ENCODE data around the gene ZNF277. TPM values are rescaled to one million over a fixed set of nuclear protein-coding genes. Genes with fewer than 3 reads are reported as not detected.

The ZNF277 gene
- total RNA-seq, 1 donor from 2014 or later, result 21.6 TPM

DNA sequence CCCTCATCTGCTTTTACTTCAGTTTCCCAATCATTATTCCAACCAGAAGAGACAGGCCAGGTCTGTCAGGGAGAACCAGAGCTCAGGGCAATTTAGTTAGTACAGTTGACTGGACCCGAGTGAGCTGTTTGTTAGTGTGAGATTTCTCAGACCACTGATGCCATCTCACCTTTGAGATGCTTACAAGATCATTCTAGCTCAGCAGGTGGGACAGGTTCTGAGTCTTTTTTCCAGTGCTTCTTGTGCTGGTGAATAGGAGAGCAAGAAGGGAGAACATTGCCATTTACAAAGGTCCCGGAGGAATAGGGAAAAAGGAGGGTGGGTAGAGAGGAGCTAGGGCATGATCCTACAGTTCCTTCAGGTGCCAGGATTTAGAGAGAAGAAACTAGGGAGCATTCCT lies 131.4 kb downstream of the ZNF277 start:
- Histone ChIP-seq H3K4me3 (no peak overlapping the region), H3K4me1 (no peaks in the 10 kb centered on the region), H3K27ac (no peak overlapping the region), H3K9me3 (no peaks in the 10 kb centered on the region), H3K36me3 (peaks cover 0 to 27% of the 10 kb centered on the region in 2 donors), H3K27me3 (no peaks in the 10 kb centered on the region)
- TF ChIP-seq, protein P1, sequence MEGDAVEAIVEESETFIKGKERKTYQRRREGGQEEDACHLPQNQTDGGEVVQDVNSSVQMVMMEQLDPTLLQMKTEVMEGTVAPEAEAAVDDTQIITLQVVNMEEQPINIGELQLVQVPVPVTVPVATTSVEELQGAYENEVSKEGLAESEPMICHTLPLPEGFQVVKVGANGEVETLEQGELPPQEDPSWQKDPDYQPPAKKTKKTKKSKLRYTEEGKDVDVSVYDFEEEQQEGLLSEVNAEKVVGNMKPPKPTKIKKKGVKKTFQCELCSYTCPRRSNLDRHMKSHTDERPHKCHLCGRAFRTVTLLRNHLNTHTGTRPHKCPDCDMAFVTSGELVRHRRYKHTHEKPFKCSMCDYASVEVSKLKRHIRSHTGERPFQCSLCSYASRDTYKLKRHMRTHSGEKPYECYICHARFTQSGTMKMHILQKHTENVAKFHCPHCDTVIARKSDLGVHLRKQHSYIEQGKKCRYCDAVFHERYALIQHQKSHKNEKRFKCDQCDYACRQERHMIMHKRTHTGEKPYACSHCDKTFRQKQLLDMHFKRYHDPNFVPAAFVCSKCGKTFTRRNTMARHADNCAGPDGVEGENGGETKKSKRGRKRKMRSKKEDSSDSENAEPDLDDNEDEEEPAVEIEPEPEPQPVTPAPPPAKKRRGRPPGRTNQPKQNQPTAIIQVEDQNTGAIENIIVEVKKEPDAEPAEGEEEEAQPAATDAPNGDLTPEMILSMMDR (IDR thresholded peaks at IDR 0.05), result no peak
- TF ChIP-seq POLR2A (IDR thresholded peaks at IDR 0.05) (no peak), POLR2AphosphoS5 (IDR thresholded peaks at IDR 0.05; ENCODE audit: insufficient read depth in 1 of 2, low read depth in 1 of 2) (no peak)
- intact Hi-C loops (cut with DNase I), result no loop called here
- no peak for DNase-seq (ENCODE audit: extremely low spot score in 2 of 2)

DNA sequence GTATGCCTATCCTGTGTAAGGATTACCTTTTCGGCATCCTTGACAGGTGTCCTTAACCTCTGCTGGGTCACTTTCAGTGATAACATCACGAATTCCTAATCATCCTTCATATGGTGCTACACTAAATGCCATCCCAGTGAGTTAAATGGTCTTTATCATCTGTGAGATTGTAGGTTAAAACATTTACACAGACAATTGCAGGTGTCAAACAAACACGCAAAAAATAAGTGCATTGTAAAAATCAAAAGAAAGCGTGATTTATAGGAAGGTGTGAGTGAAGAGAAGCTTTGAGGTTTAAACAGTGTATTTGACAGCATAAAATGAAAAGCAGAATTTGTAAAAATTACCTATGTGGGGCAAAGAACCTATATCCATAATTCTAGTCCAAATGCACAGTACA lies 132.3 kb downstream of the ZNF277 start:
- H3K36me3 ChIP-seq, result peaks cover 0 to 36% of the 10 kb centered on the region in 2 donors
- TF ChIP-seq POLR2A (IDR thresholded peaks at IDR 0.05), result no peak
- TF ChIP-seq, protein P1 (IDR thresholded peaks at IDR 0.05), result no peak
- no peak for TF ChIP-seq POLR2AphosphoS5 (IDR thresholded peaks at IDR 0.05; ENCODE audit: insufficient read depth in 1 of 2, low read depth in 1 of 2)
- intact Hi-C loops (cut with DNase I), result no loop called here
- H3K9me3 ChIP-seq, result no peaks in the 10 kb centered on the region
- H3K27ac ChIP-seq, result no peak overlapping the region
- no peaks in the 10 kb centered on the region for H3K27me3 ChIP-seq
- H3K4me1 ChIP-seq, result no peaks in the 10 kb centered on the region
- H3K4me3 ChIP-seq, result no peak overlapping the region
- no peak for DNase-seq (ENCODE audit: extremely low spot score in 2 of 2)

DNA sequence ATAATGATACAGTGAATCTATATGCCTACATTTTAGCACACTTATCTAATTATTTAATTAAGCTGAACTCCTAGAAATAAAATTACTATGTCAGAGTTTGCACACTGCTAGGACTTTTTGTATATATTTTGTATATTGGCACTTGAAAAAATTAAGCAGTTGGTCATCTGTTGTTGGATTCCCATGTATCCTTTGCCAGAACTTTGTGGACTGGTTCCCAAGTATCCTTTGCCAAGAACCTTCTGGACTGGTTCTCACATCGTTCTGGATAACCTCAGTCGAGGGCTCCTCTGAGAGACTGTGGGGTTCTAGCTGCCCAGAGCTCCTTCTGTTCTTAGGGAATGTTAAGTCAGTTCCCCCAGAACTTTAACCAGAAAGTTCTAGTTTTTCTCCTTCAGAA lies 135.0 kb downstream of the ZNF277 start:
- TF ChIP-seq, protein P1 (IDR thresholded peaks at IDR 0.05), result no peak
- no peak for TF ChIP-seq POLR2AphosphoS5 (IDR thresholded peaks at IDR 0.05; ENCODE audit: insufficient read depth in 1 of 2, low read depth in 1 of 2)
- no peak for TF ChIP-seq POLR2A (IDR thresholded peaks at IDR 0.05)
- H3K36me3 ChIP-seq, result peaks cover 0 to 36% of the 10 kb centered on the region in 2 donors
- intact Hi-C loops (cut with DNase I), result no loop called here

DNA sequence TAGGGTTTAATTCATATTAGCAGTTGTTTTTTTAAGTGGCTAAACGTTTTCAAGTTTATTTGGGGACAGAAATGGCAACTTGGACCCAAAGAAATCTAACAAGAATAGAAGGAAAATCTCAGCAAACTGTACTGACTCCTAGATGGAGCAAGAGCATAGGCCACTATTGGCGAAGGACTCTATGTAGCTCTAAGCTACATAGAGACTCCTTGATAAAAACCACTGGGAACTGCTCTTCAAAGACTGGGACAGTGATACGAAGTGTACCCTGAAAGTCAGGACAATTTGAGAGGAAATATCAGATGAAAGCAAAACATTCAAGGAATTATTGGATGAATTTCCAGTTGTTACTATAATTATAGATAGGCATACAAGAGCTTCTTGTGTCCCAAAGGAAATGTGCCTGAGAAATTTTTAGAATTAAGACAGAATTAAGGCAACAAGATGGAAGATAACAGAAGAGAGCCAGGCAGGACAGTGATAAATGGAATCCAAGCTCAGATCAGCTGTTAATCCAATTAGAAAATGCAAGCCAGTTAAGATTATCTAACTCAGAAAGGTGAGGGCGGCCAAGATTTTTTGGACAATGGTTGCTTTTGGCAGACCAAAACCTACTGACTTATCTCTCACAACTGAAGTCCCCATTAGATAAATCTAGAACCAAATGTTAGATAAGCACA lies 140.0 kb downstream of the ZNF277 start:
- H3K9me3 ChIP-seq, result no peaks in the 10 kb centered on the region
- TF ChIP-seq POLR2AphosphoS5 (IDR thresholded peaks at IDR 0.05; ENCODE audit: insufficient read depth in 1 of 2, low read depth in 1 of 2) (no peak), POLR2A (IDR thresholded peaks at IDR 0.05) (no peak)
- TF ChIP-seq, protein P1 (IDR thresholded peaks at IDR 0.05), result no peak
- intact Hi-C loops (cut with DNase I), result no loop called here
- H3K4me1 ChIP-seq, result no peaks in the 10 kb centered on the region
- DNase-seq (ENCODE audit: extremely low spot score in 2 of 2), result no peak
- no peaks in the 10 kb centered on the region for H3K27me3 ChIP-seq
- no peak overlapping the region for H3K4me3 ChIP-seq
- H3K36me3 ChIP-seq, result peaks cover 0 to 19% of the 10 kb centered on the region in 2 donors
- H3K27ac ChIP-seq, result no peak overlapping the region

More for the DNA sequence above, 135.0 kb downstream of the ZNF277 start:
- Histone ChIP-seq H3K4me3 (no peak overlapping the region), H3K27ac (no peak overlapping the region), H3K27me3 (no peaks in the 10 kb centered on the region), H3K9me3 (no peaks in the 10 kb centered on the region), H3K4me1 (no peaks in the 10 kb centered on the region)
- DNase-seq (ENCODE audit: extremely low spot score in 2 of 2), result no peak

DNA sequence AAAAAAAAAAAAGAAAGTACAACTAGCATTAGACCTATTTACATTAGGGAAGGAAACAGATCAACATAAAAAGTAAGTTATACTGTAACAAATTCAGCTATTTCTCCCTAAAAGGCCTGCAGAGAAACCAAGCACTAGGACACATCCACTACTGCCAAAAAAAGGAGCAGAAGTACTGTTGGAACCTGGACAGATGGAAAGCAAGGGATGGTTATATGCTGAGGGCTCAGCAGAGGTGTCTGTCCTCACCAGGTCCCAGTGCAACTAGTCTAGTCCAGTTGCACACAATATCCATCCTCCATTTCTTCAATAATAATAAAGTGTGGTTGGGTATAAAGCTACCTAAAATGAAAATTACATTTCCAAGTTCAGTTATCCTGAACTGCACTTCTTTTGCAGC lies 140.6 kb downstream of the ZNF277 start:
- Histone ChIP-seq H3K9me3 (no peaks in the 10 kb centered on the region), H3K36me3 (peaks cover 0 to 14% of the 10 kb centered on the region in 2 donors), H3K27me3 (no peaks in the 10 kb centered on the region), H3K27ac (no peak overlapping the region), H3K4me3 (no peak overlapping the region), H3K4me1 (no peaks in the 10 kb centered on the region)
- intact Hi-C loops (cut with DNase I), result no loop called here
- TF ChIP-seq POLR2A (IDR thresholded peaks at IDR 0.05) (no peak), POLR2AphosphoS5 (IDR thresholded peaks at IDR 0.05; ENCODE audit: insufficient read depth in 1 of 2, low read depth in 1 of 2) (no peak)
- TF ChIP-seq, protein P1 (IDR thresholded peaks at IDR 0.05), result no peak
- no peak for DNase-seq (ENCODE audit: extremely low spot score in 2 of 2)

Measured in vagina (tissue), 2 donors.